HL-60 (cell line): ENCODE results near the gene RAB34.

Source experiments
- DNase-seq, 2 experiments: peaks; one replicate each; pipeline ENCODE4 v3.0.0-alpha.2; 2010 to 2020; ENCODE audit warnings: low read depth in 1 of 2, low spot score in 1 of 2
- H3K27ac ChIP-seq: fragments of 250-450 bp; sonication (Bioruptor Pico); replicated peaks from 2 replicates; pipeline ENCODE4 v1.5.1; 2020; ENCODE audit warnings: mild to moderate bottlenecking, moderate library complexity
- H3K27me3 ChIP-seq: fragments of 250-450 bp; sonication (Bioruptor Pico); 2 replicates; pipeline ENCODE4 v1.5.1; 2021; ENCODE audit warnings: mild to moderate bottlenecking, moderate library complexity; ENCODE audit not compliant: insufficient read depth, poor library complexity, severe bottlenecking
- H3K4me3 ChIP-seq: replicated peaks from 2 replicates; pipeline ENCODE4 v1.5.1; 2011; ENCODE audit warnings: mild to moderate bottlenecking, control low read depth, low read length; ENCODE audit not compliant: insufficient read depth
- CTCF ChIP-seq: IDR thresholded peaks from one replicate; pipeline ENCODE4 v1.5.1; 2011; ENCODE audit warnings: low read length, control low read depth, inconsistent platforms; ENCODE audit not compliant: insufficient read depth
- GABPA ChIP-seq: IDR thresholded peaks from 2 replicates; pipeline ENCODE4 v1.6.1; 2012; ENCODE audit warnings: low read depth
- POLR2AphosphoS5 ChIP-seq: IDR thresholded peaks from 2 replicates; pipeline ENCODE4 v1.6.1; 2012; ENCODE audit warnings: low read depth
- SPI1 ChIP-seq: IDR thresholded peaks from 2 replicates; pipeline ENCODE4 v1.6.1; 2012; ENCODE audit warnings: low read depth, mild to moderate bottlenecking, borderline replicate concordance
- TF ChIP-seq, protein P1 (sequence below): IDR thresholded peaks from 2 replicates; pipeline ENCODE4 v1.6.1; 2012; ENCODE audit warnings: low read depth; ENCODE audit not compliant: insufficient replicate concordance

RAB34 gene

GRCh38 chr17:28712032-28712704 is 5.5 kb downstream of the RAB34 start:
- TF ChIP-seq GABPA (no peak), SPI1 (peak; percentile 91), POLR2AphosphoS5 (peak; percentile 42; the same call in 1 of the 2 replicates)
- TF ChIP-seq, protein P1, sequence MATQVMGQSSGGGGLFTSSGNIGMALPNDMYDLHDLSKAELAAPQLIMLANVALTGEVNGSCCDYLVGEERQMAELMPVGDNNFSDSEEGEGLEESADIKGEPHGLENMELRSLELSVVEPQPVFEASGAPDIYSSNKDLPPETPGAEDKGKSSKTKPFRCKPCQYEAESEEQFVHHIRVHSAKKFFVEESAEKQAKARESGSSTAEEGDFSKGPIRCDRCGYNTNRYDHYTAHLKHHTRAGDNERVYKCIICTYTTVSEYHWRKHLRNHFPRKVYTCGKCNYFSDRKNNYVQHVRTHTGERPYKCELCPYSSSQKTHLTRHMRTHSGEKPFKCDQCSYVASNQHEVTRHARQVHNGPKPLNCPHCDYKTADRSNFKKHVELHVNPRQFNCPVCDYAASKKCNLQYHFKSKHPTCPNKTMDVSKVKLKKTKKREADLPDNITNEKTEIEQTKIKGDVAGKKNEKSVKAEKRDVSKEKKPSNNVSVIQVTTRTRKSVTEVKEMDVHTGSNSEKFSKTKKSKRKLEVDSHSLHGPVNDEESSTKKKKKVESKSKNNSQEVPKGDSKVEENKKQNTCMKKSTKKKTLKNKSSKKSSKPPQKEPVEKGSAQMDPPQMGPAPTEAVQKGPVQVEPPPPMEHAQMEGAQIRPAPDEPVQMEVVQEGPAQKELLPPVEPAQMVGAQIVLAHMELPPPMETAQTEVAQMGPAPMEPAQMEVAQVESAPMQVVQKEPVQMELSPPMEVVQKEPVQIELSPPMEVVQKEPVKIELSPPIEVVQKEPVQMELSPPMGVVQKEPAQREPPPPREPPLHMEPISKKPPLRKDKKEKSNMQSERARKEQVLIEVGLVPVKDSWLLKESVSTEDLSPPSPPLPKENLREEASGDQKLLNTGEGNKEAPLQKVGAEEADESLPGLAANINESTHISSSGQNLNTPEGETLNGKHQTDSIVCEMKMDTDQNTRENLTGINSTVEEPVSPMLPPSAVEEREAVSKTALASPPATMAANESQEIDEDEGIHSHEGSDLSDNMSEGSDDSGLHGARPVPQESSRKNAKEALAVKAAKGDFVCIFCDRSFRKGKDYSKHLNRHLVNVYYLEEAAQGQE = no peak
- DNase-seq = peak; percentile 43 to 83
- H3K4me3 ChIP-seq = peak overlapping the region; percentile 62
- H3K27ac ChIP-seq = peak overlapping the region; percentile 69
- peaks cover 4% of the 10 kb centered on the region for H3K27me3 ChIP-seq

DNA sequence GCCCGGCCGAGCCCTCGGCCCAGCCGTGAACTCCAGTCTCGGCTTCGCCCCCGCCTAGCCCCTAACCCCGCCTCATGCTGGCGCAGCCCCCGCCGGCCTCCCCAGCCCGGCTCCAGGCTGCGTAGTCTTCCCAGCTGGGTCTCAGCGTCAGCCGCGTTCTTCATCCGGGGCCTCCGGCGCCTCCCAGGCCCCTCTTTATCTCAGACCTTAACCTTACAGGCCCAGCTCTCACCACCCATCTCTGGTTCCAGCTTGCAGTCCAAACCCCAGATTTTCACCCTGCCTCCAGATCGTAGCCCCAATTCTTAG is 6.0 kb downstream of the RAB34 start, which contains the start of gene PROCA1:
Gene PROCA1 (minus strand): TSS at position 166 of the 309 bp plus-strand sequence. CDS start 228 bp downstream, outside the sequence.
- Histone ChIP-seq H3K27ac (peak within 1 kb of the TSS; percentile 69), H3K4me3 (peak within 1 kb of the TSS; percentile 62), H3K27me3 (peaks cover 2% of the 10 kb centered on the region)
- no peak for DNase-seq
- TF ChIP-seq, protein P1 = no peak
- TF ChIP-seq CTCF = no peak

DNA sequence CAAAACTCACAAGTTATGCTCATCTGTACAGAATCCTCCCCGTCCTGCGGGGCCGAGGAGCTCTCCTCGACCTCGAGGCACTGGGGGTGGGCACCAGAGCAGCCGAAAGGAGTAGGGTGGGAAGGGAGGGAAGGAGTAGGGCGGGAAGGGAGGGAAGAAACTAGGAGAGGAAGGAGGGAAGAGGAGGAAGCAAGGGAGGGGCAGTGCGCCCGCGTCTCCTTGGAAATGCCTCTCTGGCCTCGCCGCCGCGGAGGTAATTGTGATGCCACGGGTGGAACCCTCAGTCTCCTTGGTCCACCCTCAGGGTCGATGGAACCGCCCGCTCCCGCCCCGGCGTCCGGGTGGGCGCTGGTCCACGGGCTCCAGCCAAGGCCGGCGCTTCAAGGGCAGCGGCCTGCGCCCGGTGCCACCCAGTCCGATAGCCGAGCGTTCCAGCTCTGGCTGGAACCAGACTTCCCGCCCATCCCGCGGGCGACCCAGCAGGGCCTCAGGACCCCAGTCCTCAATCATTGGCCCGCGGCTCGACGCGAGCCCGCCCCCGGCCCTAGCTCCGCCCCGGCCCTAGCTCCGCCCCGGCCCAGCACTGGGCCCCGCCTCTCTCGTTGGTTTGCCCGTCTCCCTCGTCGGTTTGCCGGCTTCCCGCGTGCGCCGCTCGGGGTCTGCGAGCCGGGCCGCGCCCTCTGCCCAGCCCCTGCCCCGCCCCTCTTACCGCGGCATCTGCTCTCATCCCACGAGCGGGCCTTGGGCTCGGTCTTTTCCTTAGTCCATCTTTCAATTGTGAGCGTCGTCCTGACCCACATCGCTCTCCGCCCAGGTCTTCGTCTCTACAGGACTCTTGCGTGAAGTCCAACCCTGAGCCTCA is 6.6 kb downstream of the RAB34 start:
- H3K4me3 ChIP-seq = peak overlapping the region; percentile 62
- peak; percentile 74 to 85 for DNase-seq
- H3K27me3 ChIP-seq = peaks cover 2% of the 10 kb centered on the region
- peak overlapping the region; percentile 69 for H3K27ac ChIP-seq
- TF ChIP-seq SPI1 (no peak), GABPA (no peak), POLR2AphosphoS5 (no peak; the same call in 1 of the 2 replicates), CTCF (no peak)
- TF ChIP-seq, protein P1 = no peak
